LHCN-M2 (cell line): ENCODE measurements around the gene CD82. TPM values are rescaled to one million over a fixed set of nuclear protein-coding genes. Genes with fewer than 3 reads are reported as not detected.
A peak's percentile ranks its signal among the peaks of the same experiment; 100 is the strongest.

Experiments
- DNase-seq: peaks from one replicate; pipeline ENCODE4 v3.0.0-alpha.2; 2012; ENCODE audit warnings: low read depth
- total RNA-seq: library from RNA; depleted of rRNA; stranded (reverse); fragments of >200 nt; gene quantifications from 2 replicates; pipeline ENCODE4 v1.2.3, GENCODE V29; 2014

Gene CD82
- total RNA-seq, 1 experiment from 2014 or later: 372 TPM

DNA sequence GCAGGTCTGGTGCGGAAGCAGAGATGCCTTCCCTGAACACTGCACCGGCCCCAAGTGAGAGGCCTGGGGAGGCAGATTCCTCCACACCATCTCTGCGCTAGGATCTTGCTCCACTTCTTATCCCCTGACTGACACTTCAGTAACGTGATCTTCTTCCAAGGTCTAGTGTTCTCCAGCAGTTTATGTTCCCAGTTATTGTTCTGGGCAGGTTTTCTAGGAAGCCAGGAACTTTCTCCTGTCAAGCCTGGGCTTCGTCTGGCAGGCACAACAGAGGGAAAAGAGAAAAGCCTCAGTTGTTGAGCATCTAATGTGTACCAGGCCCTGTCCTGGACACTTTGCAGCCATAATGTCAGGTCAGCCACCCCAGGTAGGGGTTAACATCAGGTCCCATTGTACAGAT is 10.5 kb downstream of the CD82 start:
- no peak for DNase-seq

DNA sequence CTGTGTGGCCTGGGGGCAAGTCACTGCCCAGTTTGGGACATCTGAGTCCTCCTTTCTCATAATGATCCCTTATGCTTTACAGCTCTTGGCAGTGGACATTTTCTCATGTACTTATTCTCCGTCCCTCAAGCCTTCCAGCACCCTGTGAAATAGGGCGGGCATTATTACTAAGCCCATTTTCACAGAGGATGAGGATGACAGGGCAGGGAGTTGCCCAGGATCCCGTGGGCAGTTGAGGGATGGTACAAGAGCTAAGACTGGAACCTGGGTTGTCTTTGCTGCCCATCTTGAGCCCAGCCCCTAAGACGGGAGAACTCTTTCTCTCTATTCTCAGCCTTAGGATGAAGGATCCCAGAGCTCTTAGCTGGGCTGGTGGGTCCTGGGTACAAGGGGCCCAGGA is 11.2 kb downstream of the CD82 start:
- DNase-seq: no peak

DNA sequence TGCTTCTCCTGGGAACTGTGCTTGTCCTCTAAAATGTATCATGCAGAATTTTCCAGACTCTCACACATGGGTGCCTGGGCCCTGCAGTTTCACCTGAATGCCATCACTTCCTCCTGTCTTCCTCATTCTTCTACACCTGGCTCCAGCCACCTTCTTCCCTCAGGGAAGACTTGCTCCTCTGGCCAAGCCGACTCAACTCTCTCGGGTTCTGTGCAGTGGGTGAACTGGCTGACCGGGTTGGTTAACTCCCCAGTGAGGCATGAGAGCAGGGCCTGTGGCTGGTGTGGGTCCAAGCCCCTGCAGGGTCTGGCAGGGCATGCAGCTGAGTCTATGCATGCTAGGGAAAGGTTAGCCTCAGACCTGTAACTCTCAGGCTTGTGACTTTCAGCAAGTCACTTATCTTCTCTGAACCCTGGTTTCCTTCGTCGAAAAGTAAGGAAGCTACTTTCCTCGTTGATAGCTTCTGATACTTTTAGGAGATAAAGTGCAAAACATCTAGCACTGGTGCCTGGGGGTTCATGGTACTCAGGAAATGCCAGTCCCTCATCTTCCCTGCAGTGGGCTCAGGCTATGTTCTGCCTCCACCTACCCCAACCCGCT is 11.9 kb downstream of the CD82 start:
- DNase-seq: no peak

DNA sequence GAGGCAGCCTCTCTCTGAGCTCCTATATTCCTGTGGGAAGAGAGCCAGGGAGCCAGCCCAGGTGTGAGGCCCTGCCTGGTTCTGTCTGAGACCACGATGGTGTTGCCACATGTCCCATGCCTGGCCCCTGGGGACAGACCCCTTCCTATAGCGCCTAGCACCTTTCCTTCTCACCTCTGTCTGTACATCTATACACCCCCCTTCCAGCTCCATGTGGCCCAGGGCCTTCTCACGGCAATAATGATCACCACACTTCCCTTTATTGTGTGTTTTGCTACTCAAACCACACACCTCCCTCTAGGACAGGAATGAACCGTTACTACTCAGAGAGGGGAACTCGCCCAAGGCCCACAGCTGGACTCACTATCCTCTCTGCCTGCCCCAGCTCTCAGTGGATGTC is 12.8 kb downstream of the CD82 start:
- no peak for DNase-seq

DNA sequence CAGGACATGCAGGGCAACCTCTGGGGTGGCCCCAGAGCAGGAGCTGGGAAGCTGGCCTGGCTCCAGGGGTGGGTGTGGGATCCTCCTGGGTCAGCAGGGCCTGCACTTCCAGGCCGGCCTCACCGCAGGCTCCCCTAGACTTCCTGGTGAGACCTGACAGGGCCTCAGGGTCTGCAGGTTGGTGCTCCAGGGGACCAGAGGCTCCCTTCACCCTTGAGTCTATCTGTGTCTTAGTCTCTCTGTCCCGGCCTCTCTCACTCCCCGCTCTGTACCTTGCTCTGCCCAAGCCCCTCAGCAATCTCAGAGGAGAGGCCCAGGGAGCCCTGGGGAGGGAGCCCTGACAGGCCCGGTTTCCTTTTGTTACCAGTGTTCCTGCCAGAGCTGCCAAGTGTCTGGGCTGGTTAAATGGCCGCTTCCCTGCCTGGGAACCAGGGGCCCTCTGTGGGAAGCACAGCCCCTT is 13.9 kb downstream of the CD82 start:
- DNase-seq: no peak

DNA sequence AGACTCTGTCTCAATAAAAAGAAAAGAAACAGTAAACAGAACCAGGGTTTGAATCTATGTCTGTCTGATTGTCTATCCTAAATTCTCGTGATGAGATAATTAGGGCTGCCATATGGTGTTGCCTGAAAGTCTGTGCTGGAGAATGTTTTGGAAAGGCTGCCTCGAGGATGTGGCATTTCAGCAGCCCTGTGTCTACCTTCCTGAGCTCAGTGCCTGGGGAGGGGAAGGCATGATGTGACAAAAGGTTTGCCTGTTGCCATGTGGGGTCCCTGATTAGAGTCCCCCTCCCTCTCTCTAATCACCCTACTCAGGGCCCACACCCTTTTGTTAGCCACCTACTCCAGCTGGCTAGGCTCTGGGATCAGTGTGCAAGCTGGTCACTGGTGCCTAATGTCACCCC is 15.2 kb downstream of the CD82 start:
- DNase-seq: no peak

DNA sequence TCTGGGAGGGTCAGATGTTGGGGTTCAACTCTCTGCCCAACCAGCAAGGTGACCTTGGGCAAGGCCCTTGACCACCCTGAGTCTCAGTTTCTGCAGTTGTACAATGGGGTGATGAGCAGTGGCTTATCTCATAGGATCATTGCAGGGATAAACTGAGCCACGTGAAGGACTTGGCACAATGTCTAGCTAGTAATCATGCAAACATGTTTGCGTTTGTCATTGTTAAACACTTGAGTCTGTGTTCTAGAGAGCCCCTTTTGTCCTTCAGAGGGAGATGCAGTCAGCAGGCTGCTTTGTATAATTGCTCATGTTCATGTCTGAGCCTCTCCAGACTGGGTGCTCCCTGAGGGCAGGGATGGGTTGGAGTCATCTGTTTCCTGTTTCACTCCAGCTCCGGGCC is 15.8 kb downstream of the CD82 start:
- DNase-seq: no peak

DNA sequence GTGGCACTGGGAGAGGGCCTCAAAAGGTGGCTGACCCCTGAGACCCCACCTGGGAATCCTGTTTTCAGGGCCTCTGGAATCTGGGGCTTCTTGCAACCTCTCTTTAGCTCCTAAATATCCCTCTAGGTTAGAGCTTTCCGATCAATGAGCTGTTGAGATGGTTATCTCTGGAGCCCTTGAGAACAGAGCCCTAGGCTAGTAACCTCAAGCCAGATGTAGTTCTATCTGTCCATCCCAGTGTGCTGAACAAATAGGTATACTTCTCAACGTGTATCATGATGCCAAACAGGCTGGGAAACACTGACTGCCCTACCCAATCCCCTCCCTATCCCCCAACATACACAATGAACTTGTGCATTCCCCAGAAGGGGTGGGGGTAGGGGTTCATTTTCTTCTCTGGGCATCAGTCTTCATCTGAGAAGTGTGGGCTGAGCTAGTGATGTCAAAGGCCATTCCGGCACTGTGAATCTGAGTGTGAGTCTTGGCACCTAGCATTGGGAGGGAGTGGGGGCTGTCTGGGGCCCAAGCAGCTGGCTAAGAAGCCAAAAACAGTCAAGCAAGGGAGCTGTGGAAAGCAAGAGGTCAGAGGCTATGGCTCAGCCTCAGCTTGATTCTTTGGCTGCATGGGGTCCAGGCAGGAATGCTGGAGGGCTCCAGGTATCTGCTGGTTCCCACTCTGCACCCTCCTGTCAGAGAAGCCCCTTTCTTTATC is 17.3 kb downstream of the CD82 start:
- no peak for DNase-seq

DNA sequence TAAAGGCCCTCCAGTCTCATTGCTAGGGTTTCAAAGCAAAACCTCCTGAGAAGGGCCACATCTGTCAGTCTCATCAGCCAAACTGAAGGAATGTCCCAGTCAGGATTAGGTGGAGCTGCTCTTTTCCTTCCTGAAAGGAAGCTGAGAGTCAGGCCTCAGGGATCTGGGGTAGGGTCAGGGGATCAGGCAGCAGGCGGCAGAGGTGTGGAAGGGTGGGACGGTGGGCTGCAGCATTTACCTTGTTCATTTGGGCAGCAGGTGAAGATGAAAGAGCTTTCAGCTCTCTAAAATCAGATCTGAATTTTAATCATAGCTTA is 17.8 kb downstream of the CD82 start:
- DNase-seq: no peak

DNA sequence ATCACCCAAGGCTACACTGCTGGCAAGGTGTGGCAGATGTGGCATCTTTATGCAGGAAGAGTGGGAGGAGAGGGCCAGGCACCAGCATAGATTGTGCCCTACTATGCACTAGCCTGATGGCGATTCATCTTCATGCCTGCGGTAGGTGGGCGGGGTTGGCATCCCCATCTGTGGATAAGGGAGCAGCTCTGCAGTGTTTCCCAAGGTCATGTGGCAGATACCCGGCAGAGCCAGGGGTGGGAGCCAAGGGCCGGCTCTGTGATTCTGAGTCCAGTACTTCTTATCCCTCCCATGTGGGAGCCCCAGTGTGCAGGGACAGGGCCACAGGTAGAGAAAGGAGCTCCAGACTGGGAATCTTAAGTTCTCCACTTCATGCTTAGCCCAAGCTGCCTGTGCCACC is 20.0 kb downstream of the CD82 start:
- DNase-seq: no peak

DNA sequence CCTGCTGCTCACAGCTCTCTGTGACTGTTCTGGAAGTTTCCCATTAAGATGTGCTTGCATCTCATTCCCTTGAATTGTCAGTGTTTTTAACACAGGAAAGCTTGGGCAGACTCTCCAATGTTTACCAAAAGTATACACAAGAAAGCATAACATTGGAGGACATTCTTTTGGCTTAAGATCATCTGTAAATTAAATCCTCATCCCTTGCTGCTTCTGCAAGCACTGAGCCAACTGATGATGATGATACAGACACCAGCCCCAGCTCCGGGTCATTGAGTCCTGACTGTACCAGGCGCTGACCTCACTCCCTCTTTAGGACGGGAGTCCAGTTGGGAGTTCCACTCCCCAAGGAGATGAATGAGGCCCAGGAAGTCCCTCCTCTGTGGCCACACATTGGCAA is 23.8 kb downstream of the CD82 start:
- DNase-seq: peak; percentile 77

DNA sequence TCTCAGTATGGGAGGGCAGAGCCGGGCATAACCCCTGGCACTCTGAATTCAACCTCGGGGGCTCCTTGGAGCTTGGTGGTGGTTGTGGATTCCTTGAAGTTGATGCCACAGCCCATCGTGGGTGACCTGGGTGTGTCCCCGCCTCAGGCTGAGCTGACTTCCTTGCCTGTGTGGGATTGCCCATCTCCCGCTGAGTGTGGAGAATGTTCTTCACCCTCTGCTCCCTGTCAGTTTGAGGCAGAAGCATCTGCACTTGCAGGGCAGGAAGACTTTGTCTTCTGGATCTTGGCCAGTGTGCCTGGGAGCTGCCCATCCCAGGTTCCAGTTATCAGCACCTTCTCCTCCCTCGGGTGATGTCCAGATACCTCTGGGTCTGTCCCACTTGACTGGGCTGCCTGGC is 25.3 kb downstream of the CD82 start:
- DNase-seq: no peak

DNA sequence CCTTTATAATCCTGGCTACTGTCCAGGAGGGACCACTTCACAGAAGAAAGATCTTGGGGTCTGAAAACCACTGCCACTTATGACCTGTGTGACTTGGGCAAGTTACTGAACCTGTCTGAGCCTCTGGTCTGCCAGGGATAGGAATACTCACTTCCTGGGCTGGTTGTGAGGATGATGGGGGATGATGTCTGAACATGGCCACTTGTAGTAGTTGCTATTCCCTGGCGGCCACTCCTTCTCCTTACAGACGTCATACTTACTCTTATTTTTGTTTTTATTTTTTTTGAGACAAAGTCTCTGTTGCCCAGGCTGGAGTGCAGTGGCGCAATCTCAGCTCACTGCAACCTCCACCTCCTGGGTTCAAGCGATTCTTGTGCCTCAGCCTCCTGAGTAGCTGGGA is 26.1 kb downstream of the CD82 start:
- no peak for DNase-seq

DNA sequence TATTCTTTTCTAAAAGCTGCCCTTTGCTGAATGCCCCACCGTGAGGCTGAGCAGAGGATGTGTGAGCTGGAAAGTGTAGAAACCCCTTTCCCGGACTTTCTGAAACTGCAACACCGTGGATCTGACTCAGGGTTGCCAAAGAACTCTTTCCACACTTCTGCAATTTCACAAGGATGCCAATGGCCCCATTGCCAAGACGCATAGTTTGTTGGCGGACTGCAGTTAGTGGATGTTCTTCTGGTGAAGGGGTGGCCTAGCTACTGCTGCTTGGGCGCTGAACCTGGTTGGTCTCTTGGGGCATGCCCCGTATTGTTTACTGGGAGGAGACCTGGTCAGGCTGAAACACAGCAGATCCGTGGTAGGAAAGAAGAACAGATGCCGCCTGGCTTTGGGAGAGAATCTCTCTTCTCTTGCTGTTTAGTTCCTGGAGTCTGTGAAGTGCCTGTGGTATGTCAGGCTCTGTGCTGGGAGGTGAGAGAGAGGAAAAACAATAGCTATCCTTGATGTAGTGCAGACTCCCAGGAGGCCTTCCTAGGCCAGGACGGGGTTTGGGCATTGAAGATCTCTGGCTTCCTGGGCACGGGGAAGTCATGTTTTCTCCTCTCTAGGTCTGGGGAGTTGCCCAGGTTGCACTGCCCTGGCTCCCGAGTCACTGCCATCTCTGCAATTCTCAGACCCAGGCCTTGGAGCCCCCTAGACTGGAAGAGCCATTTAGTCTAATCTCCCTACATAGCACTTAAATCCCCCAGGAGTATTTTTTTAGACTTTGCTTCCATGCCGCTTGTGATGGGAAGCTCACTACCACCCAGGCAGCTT is 26.9 kb downstream of the CD82 start:
- peak; percentile 78 for DNase-seq

DNA sequence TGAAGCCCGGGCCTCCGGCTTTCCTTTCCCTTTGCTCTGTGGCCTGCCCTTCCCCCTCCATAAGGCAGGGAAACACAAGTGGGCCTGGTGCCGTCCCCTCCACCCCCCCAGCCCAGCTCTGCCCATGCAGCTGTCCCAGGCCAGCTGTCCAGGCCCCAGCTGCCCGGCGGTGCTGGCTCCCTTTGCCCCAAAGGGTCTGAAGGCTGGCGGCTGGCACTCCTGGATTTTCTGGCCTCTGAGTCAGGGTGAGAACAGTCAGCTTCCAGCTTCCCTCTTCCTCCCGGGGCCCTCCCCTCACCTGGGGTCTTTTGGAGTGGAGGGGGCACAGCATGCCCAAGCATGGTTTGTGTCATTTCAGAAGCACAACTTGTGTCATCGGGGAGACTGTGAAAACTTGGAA is 27.8 kb downstream of the CD82 start:
- peak; percentile 95 for DNase-seq

DNA sequence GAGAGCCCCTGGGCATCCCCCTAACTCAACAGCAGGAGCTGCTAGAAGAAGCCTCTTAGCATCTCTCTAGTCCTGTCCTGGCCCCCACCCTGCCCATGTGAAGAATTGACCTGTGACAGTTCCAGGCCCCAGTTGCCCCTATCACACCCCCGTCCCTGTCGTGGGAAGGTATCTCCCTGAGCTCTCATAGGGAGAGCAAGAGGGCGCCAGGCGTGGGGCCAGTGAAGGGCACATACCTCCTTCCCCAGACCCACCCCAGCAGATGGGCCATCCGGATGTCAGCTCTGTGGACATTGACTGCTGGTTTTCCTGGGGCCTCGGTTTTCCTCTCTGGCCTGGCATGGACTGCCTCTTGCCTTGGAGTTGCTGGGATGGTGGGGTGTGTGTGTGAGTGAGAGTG is 29.5 kb downstream of the CD82 start:
- DNase-seq: no peak

DNA sequence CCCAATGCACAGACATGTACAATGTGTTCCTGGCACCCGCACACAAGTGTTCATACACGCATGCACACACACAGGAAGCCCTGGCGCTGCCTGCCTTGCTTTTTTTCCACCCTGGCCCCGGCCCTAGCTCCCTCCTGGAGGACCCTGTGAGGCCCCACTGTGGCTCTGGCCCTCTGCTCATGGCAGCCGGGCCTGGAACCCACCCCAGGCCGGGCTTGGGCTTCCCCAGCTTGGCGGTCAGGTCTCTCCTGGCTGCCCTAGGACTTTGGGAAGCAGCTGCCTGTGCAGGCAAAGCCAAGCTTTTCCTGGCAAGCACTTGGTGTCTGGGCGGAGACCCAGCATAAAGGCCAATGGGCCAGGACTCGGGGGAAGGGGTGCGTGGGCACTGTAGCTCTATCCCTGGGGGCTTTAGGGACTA is 30.5 kb downstream of the CD82 start:
- peak; percentile 37 for DNase-seq

DNA sequence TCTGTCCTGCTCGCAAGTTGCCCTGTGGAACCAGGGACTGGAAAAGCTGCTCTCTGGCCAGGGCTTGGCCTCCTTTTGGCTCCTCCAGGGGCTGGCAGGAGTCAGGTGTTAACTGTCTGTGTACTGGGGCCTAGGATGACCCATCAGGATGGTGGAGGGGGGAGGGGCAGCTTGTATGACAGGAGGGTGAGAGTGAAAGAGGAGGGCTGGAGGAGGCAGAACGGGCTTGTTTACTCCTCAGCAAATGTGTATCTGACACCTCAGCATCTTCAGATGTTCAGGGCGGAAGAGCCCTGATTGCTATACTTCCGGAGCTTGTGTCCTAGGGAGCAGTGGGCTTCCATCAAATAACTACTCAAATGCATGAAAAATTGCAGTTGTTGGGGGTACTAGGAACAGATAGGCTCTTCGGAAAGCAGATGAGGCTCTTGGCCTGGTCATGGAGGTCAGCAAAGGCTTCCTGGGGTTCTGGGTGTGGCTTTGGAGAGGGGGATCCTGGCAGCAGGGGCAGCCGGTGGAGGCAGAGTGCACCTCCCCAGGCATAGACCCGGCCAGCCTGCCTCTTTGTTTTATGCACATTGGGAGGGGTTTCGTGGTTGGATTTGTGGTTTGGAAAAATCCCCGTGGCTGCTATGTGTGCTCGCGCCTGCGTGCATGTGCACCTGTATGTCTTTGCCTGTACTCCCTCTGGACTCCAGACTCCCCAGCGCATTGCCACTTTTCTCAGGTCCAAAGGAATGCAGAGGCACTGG is 31.2 kb downstream of the CD82 start:
- DNase-seq: peak; percentile 35

DNA sequence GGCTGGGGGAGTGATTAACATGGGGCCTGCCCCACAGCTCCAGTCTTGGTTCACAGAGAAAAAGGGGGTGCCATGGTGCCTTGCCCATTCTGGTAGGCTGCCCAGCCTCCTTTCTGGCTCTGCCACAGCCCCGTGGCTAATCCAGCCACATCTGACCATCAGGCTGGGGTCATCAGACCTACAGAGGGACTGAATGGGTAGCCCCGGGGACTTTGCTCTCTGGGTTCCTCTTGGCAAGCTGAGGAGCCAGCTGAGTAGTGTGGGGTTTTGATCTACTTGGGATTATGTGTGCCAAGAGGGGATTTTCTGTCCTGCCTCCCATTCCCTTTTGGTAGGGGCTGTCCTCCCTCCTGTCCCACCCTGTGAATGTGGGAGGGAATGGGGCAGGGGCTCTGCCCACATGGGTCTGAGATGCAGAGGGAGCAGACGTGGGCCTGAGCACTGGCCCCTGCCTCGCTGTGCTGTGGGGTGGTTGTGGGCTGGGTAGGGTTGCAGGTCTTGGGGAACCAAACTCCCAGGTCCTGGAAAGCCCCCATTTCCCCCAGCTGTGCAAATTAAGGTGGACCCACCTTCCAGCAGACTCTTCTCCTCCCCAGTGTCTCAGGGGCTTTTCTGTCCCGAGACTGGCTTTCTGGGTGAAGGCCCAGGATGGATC is 32.0 kb downstream of the CD82 start:
- DNase-seq: no peak

DNA sequence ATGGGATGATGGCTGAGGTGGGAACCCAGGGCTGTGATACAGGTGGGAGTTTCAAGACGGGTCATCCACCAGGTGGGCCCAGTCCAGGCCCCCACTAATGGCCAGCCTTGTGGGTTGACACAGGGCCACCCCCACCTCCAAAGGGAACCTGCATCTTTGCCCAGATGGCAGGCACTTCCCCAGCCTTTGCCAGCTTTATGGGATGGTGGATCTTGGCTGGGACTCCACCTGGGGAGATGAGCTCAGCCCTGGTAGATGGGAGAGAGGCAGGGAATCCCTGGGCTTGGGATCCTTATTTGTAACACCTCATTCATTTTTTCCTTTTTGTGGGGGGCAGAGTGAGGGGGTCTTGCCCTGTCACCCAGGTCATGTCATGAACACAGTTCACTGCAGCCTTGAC is 33.4 kb downstream of the CD82 start:
- DNase-seq: no peak

DNA sequence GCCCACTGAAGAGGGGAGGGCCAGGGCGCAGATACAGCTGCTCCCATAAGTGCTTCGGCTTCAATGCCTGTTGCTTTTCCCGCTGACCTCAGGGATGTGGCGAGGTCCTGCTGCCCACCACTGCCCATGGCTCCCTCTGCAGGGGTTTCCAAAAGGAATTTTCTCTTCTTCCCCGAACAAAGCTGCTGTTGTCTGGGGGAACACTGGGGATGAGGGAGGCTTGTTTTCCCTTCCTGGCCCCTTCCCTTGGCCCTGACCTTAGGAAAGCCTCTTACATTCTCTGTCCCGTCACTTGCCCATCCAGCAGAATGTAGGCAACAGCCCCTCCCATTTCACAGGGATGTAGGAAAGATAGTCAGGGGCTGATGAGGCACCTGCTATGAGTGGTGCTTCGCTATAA is 34.8 kb downstream of the CD82 start:
- no peak for DNase-seq
